Measurements from ENCODE around the gene MAP1LC3B2.
A peak's percentile ranks its signal among the peaks of the same experiment; 100 is the strongest.

Gene MAP1LC3B2

DNA sequence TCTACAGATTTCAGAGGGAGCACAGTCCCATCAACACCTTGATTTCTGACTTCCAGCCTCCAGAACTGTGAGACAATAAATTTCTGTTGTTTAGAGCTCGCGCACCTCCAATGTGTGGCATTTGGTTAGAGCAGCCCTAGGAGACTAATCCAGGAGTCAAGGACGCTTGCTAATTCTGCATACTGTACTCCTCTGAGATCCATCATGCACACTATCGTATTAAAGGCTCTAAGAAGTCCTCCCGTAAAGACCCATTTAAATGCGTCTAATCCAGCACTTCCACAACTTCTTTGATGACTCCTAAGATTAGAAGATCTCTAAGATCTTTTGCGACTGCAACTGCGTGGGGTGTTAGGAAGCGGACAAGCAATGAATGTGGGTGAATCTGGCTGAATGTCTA is 30.4 kb downstream of the MAP1LC3B2 start:
- TF ChIP-seq EZH2 (IDR thresholded peaks at IDR 0.05) (no peak), FOXP2 (optimal IDR thresholded peaks at IDR 0.05; ENCODE audit: control extremely low read depth, extremely low read length, insufficient read depth) (no peak), POLR2AphosphoS5 (IDR thresholded peaks at IDR 0.05; ENCODE audit: borderline replicate concordance, low read depth, low read length) (no peak)
- Histone ChIP-seq H3K9ac (ENCODE audit: insufficient read length) (no peak overlapping the region), H3K27ac (no peak overlapping the region), H3K36me3 (ENCODE audit: insufficient read depth, low read length) (no peaks in the 10 kb centered on the region), H3K4me3 (no peak overlapping the region), H3K9me3 (ENCODE audit: low read depth, low read length) (no peaks in the 10 kb centered on the region)
- DNase-seq (ENCODE audit: low read depth, low spot score) = no peak

DNA sequence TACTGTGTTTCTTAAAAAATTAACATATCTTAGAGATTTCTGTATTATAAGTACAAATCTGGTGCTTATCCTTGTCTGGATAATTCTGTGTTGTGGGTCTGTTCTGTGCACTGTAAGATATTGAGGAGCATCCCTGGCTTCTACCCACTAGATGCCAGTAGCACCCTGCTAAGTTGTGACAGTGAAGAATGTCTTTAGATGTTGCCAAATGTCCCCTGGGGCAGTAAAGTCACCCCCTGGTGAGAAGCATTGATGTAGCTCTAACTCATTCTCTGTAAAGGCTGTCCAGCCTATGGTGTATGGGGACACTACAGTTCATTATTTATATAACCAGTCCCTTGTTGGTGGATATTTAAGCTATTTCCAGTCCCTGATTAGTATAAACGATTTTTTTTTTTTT is 31.4 kb downstream of the MAP1LC3B2 start:
- H3K9ac ChIP-seq (ENCODE audit: insufficient read length) = no peak overlapping the region
- H3K4me3 ChIP-seq = no peak overlapping the region
- TF ChIP-seq EZH2 (IDR thresholded peaks at IDR 0.05) (no peak), FOXP2 (optimal IDR thresholded peaks at IDR 0.05; ENCODE audit: control extremely low read depth, extremely low read length, insufficient read depth) (no peak), POLR2AphosphoS5 (IDR thresholded peaks at IDR 0.05; ENCODE audit: borderline replicate concordance, low read depth, low read length) (no peak)
- H3K9me3 ChIP-seq (ENCODE audit: low read depth, low read length) = no peaks in the 10 kb centered on the region
- no peaks in the 10 kb centered on the region for H3K36me3 ChIP-seq (ENCODE audit: insufficient read depth, low read length)
- no peak for DNase-seq (ENCODE audit: low read depth, low spot score)
- no peak overlapping the region for H3K27ac ChIP-seq

DNA sequence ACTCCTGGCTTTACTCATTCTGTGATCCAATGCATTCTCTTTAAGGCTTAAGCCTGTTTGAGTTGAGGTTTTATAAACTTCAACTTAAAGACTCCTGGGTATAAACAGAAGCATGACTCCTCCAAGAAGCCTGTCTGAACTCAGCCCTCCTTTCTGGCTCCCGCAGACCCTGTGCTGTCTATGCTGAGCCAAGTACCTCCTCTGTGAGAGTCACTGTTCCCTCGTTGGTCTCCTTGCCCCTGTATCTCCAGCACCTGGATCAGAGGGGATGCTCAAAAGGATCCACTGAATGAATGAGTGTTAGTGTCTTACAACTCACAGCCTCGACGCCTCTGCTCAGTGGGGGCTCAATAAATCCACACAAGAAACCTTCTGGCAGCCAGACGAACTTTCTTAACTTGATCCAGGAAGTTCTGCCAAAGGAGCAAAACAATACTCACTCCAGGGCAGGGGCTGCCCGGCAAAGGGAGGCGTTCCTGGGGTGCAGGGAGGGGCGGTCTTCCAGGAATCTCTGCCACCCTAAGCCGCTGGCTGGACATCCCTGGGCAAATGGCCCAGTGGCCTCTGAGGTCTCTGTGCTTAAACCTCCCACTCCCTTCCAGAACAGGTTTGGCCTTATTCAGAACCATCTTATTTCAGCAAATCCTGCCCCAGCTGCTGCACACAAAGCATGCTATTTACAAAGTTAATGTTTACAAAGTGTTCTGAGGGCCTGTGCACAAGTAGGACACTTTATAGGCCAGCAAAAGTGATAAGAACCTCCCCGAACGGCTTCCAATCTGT is 32.9 kb downstream of the MAP1LC3B2 start:
- Histone ChIP-seq H3K36me3 (ENCODE audit: insufficient read depth, low read length) (no peaks in the 10 kb centered on the region), H3K9ac (ENCODE audit: insufficient read length) (no peak overlapping the region), H3K9me3 (ENCODE audit: low read depth, low read length) (no peaks in the 10 kb centered on the region), H3K27ac (peak overlapping the region; percentile 52), H3K4me3 (no peak overlapping the region; the same call in 1 of the 2 replicates)
- no peak for DNase-seq (ENCODE audit: low read depth, low spot score)
- TF ChIP-seq POLR2AphosphoS5 (IDR thresholded peaks at IDR 0.05; ENCODE audit: borderline replicate concordance, low read depth, low read length) = no peak
- no peak for TF ChIP-seq EZH2 (IDR thresholded peaks at IDR 0.05)
- TF ChIP-seq FOXP2 (optimal IDR thresholded peaks at IDR 0.05; ENCODE audit: control extremely low read depth, extremely low read length, insufficient read depth) = no peak

DNA sequence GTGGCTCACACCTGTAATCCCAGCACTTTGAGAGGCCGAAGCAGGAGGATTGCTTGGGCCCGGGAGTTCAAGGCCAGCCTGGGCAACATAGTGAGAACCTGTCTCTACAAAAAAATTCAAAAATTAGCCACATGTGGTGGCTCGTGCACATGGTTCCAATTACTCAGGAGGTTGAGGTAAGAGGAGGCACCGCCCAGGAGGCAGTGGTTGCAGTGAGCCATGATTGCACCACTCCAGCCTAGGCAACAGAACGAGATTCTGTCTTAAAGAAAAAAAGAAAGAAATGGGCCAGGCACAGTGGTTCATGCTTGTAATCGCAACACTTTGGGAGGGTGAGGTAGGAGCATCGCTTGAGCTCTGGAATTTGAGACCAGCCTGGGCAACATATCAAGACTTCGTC is 33.5 kb downstream of the MAP1LC3B2 start:
- H3K9ac ChIP-seq (ENCODE audit: insufficient read length) = no peak overlapping the region
- H3K9me3 ChIP-seq (ENCODE audit: low read depth, low read length) = no peaks in the 10 kb centered on the region
- peak overlapping the region; percentile 52 for H3K27ac ChIP-seq
- no peak for DNase-seq (ENCODE audit: low read depth, low spot score)
- no peaks in the 10 kb centered on the region for H3K36me3 ChIP-seq (ENCODE audit: insufficient read depth, low read length)
- TF ChIP-seq POLR2AphosphoS5 (IDR thresholded peaks at IDR 0.05; ENCODE audit: borderline replicate concordance, low read depth, low read length) = no peak
- no peak for TF ChIP-seq EZH2 (IDR thresholded peaks at IDR 0.05)
- no peak for TF ChIP-seq FOXP2 (optimal IDR thresholded peaks at IDR 0.05; ENCODE audit: control extremely low read depth, extremely low read length, insufficient read depth)
- no peak overlapping the region; the same call in 1 of the 2 replicates for H3K4me3 ChIP-seq

DNA sequence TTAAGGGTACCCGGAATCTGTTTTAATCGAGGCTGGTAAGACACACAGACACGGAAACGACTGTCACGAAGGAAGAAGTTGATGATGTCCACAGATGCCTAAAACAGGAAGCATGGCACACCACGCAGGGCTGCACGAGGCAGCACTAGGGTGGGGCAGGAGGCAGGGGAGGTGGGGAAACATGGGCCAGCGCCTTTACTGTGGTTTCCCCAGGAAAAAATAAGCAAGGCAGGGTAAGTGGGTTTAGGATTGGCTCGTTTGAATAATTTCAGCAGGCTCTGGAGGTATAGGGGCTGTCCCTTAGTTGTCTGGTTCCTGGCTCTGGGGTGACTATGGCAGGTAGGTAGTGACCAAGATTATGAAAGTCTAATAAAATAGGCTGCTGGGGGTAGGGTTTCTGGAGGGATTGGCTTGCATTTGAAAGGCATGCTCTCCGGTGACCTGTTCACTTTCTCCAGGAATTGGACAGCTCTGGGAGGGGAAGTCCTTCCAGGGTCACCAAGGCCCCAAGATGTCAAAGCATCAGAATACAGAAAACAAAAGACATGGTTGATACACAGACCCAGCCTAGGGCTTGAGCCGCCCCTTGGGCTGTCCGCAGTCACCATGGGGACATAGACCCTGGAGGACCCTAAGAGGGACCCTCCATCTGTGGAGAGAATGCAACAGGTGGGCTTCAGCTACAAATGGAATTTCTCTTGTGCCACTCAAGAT is 35.3 kb downstream of the MAP1LC3B2 start:
- Histone ChIP-seq H3K9me3 (ENCODE audit: low read depth, low read length) (no peaks in the 10 kb centered on the region), H3K27ac (no peak overlapping the region), H3K36me3 (ENCODE audit: insufficient read depth, low read length) (no peaks in the 10 kb centered on the region), H3K4me3 (no peak overlapping the region), H3K9ac (ENCODE audit: insufficient read length) (no peak overlapping the region)
- no peak for DNase-seq (ENCODE audit: low read depth, low spot score)
- no peak for TF ChIP-seq POLR2AphosphoS5 (IDR thresholded peaks at IDR 0.05; ENCODE audit: borderline replicate concordance, low read depth, low read length)
- no peak for TF ChIP-seq EZH2 (IDR thresholded peaks at IDR 0.05)
- no peak for TF ChIP-seq FOXP2 (optimal IDR thresholded peaks at IDR 0.05; ENCODE audit: control extremely low read depth, extremely low read length, insufficient read depth)

DNA sequence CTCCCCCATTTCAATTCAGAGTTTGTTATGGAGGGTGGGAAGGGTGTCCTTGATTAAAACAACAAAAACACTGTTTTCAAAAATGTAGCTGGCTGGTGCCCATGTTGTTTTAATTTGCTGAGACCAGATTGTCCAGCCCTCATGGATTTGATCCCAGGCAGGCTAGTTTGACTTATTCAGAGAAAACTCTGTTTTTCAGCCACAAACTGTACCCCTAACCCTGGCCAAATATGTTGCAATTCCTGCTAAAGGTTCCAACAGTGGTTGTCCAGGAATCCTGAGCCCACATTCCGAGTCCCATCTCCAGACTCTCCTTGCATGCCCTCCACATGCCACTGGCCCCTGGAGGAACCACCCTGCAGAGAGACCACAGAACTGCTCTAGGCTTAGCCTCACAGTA is 36.0 kb downstream of the MAP1LC3B2 start:
- TF ChIP-seq EZH2 (IDR thresholded peaks at IDR 0.05) (no peak), FOXP2 (optimal IDR thresholded peaks at IDR 0.05; ENCODE audit: control extremely low read depth, extremely low read length, insufficient read depth) (no peak), POLR2AphosphoS5 (IDR thresholded peaks at IDR 0.05; ENCODE audit: borderline replicate concordance, low read depth, low read length) (no peak)
- no peak for DNase-seq (ENCODE audit: low read depth, low spot score)
- Histone ChIP-seq H3K9ac (ENCODE audit: insufficient read length) (no peak overlapping the region), H3K27ac (no peak overlapping the region), H3K4me3 (no peak overlapping the region), H3K36me3 (ENCODE audit: insufficient read depth, low read length) (no peaks in the 10 kb centered on the region), H3K9me3 (ENCODE audit: low read depth, low read length) (no peaks in the 10 kb centered on the region)

DNA sequence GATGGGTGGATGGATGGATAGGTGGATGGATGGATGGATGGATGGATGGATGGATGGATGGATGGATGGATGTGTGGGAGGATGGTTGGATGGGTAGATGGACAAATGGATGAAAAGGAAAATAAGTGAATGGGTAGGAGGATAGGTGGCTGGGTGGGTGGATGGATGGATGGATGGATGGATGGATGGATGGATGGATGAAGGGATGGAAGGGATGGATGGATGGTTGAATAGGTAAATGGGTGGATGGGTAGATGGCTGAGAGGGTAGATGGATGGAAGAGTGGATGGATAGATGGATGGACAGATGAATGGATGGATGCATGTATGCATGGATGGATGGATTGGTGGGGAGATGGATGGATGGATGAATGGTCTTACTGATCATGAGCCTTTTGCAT is 36.5 kb downstream of the MAP1LC3B2 start:
- Histone ChIP-seq H3K4me3 (no peak overlapping the region), H3K36me3 (ENCODE audit: insufficient read depth, low read length) (no peaks in the 10 kb centered on the region), H3K9ac (ENCODE audit: insufficient read length) (no peak overlapping the region), H3K27ac (no peak overlapping the region), H3K9me3 (ENCODE audit: low read depth, low read length) (no peaks in the 10 kb centered on the region)
- TF ChIP-seq EZH2 (IDR thresholded peaks at IDR 0.05) = no peak
- no peak for TF ChIP-seq FOXP2 (optimal IDR thresholded peaks at IDR 0.05; ENCODE audit: control extremely low read depth, extremely low read length, insufficient read depth)
- TF ChIP-seq POLR2AphosphoS5 (IDR thresholded peaks at IDR 0.05; ENCODE audit: borderline replicate concordance, low read depth, low read length) = no peak
- no peak for DNase-seq (ENCODE audit: low read depth, low spot score)

- Histone ChIP-seq H3K27ac (no peak overlapping the region), H3K9ac (ENCODE audit: insufficient read length) (no peak overlapping the region), H3K4me3 (no peak overlapping the region), H3K36me3 (ENCODE audit: insufficient read depth, low read length) (no peaks in the 10 kb centered on the region), H3K9me3 (ENCODE audit: low read depth, low read length) (no peaks in the 10 kb centered on the region)
- no peak for DNase-seq (ENCODE audit: low read depth, low spot score)
- no peak for TF ChIP-seq FOXP2 (optimal IDR thresholded peaks at IDR 0.05; ENCODE audit: control extremely low read depth, extremely low read length, insufficient read depth)
These were observed 38.7 kb downstream of the MAP1LC3B2 start for GRCh38 chr12:116597886-116598285.
